HG03175 (cell line): ENCODE measurements around the gene COPS6.

Experiments used
- ATAC-seq: cut with Tn5 transposase; IDR thresholded peaks from one replicate; pipeline ENCODE4 v1.9.1; 2021; ENCODE audit warnings: mild to moderate bottlenecking, moderate library complexity; ENCODE audit not compliant: unreplicated experiment

COPS6 gene

GRCh38 chr7:100088621-100089457 is at the start of gene COPS6:
Gene COPS6 (plus strand): TSS chr7:100088969. CDS start chr7:100088991, 22 bp downstream.
- peak; percentile 57 for ATAC-seq

GRCh38 chr7:100040575-100040974 is 48.2 kb upstream of the COPS6 start:
- ATAC-seq: no peak

- no peak for ATAC-seq
These were observed 44.1 kb upstream of the COPS6 start for GRCh38 chr7:100044718-100045117.

- no peak for ATAC-seq
These were observed 40.1 kb upstream of the COPS6 start for GRCh38 chr7:100048680-100049079.

GRCh38 chr7:100049441-100050291 is 39.1 kb upstream of the COPS6 start, which contains the start of gene ZSCAN21:
Gene ZSCAN21 (plus strand): TSS chr7:100049774. CDS start chr7:100057007, 7,233 bp downstream.
- ATAC-seq: peak; percentile 88

GRCh38 chr7:100051611-100052010 is 37.2 kb upstream of the COPS6 start:
- no peak for ATAC-seq

- ATAC-seq: no peak
These were observed 35.6 kb upstream of the COPS6 start for GRCh38 chr7:100053215-100053614.

- no peak for ATAC-seq
These were observed 31.8 kb upstream of the COPS6 start for GRCh38 chr7:100057006-100057405.

- no peak for ATAC-seq
These were observed 29.5 kb upstream of the COPS6 start for GRCh38 chr7:100059251-100059739.

GRCh38 chr7:100061518-100062193 is 27.1 kb upstream of the COPS6 start:
- ATAC-seq: no peak

GRCh38 chr7:100063376-100063775 is 25.4 kb upstream of the COPS6 start:
- no peak for ATAC-seq

GRCh38 chr7:100064162-100064561 is 24.6 kb upstream of the COPS6 start:
- ATAC-seq: no peak

- no peak for ATAC-seq
These were observed 23.1 kb upstream of the COPS6 start for GRCh38 chr7:100065452-100066186.

- no peak for ATAC-seq
These were observed 21.8 kb upstream of the COPS6 start for GRCh38 chr7:100066953-100067352.

- no peak for ATAC-seq
These were observed 18.8 kb upstream of the COPS6 start for GRCh38 chr7:100069991-100070390.

GRCh38 chr7:100071018-100071723 is 17.6 kb upstream of the COPS6 start:
- no peak for ATAC-seq

GRCh38 chr7:100072462-100072861 is 16.3 kb upstream of the COPS6 start:
- ATAC-seq: no peak

GRCh38 chr7:100074841-100075240 is 13.9 kb upstream of the COPS6 start:
- no peak for ATAC-seq

GRCh38 chr7:100075418-100075817 is 13.4 kb upstream of the COPS6 start:
- no peak for ATAC-seq

GRCh38 chr7:100077205-100077604 is 11.6 kb upstream of the COPS6 start:
- ATAC-seq: no peak
